Jurkat, Clone E6-1 (cell line): ENCODE measurements around the gene TOR1B.
"Not testable (repeated sequence)": the region's sequence is repeated elsewhere in the genome, so short reads cannot be mapped to it uniquely, and the experiment has no call there.

Source experiments
- DNase-seq: peaks from one replicate; pipeline ENCODE4 v3.0.0-alpha.2; 2011; ENCODE audit warnings: low read depth, low spot score
- H3K4me3 ChIP-seq: 2 replicates; pipeline ENCODE4 v1.5.1; 2011; ENCODE audit warnings: mild to moderate bottlenecking, low read length, control low read depth, moderate library complexity

Gene TOR1B

GRCh38 chr9:129775448-129775798 lies 27.6 kb upstream of the TOR1B start:
- H3K4me3 ChIP-seq, result no peak overlapping the region
- DNase-seq, result no peak

- H3K4me3 ChIP-seq, DNase-seq: not testable (repeated sequence)
Observed at GRCh38 chr9:129776096-129776495, 26.9 kb upstream of the TOR1B start.

- no peak for DNase-seq
- no peak overlapping the region for H3K4me3 ChIP-seq
Observed at GRCh38 chr9:129776566-129776937, 26.4 kb upstream of the TOR1B start.

- no peak overlapping the region for H3K4me3 ChIP-seq
- peak; percentile 39 for DNase-seq
Observed at GRCh38 chr9:129776938-129777768, 25.8 kb upstream of the TOR1B start.

GRCh38 chr9:129777769-129778130 lies 25.2 kb upstream of the TOR1B start:
- no peak for DNase-seq
- H3K4me3 ChIP-seq, result no peak overlapping the region

GRCh38 chr9:129778469-129778868 lies 24.5 kb upstream of the TOR1B start:
- no peak overlapping the region for H3K4me3 ChIP-seq
- DNase-seq, result no peak

- no peak overlapping the region for H3K4me3 ChIP-seq
- DNase-seq, result no peak
Observed at GRCh38 chr9:129779560-129780190, 23.3 kb upstream of the TOR1B start.

GRCh38 chr9:129781131-129781530 lies 21.9 kb upstream of the TOR1B start:
- no peak for DNase-seq
- no peak overlapping the region for H3K4me3 ChIP-seq

- no peak overlapping the region for H3K4me3 ChIP-seq
- no peak for DNase-seq
Observed at GRCh38 chr9:129781981-129782380, 21.0 kb upstream of the TOR1B start.

GRCh38 chr9:129783516-129784361 lies 19.2 kb upstream of the TOR1B start:
- DNase-seq, result peak; percentile 65
- no peak overlapping the region for H3K4me3 ChIP-seq

- not testable (repeated sequence) for H3K4me3 ChIP-seq
Observed at GRCh38 chr9:129784970-129785369, 18.0 kb upstream of the TOR1B start.

GRCh38 chr9:129785866-129786265 lies 17.1 kb upstream of the TOR1B start:
- no peak for DNase-seq
- H3K4me3 ChIP-seq, result no peak overlapping the region

More at GRCh38 chr9:129784970-129785369, 18.0 kb upstream of the TOR1B start:
- not testable (repeated sequence) for DNase-seq

- no peak for DNase-seq
- no peak overlapping the region for H3K4me3 ChIP-seq
Observed at GRCh38 chr9:129786481-129786880, 16.5 kb upstream of the TOR1B start.

GRCh38 chr9:129794549-129794948 lies 8.4 kb upstream of the TOR1B start:
- H3K4me3 ChIP-seq, result no peak overlapping the region
- no peak for DNase-seq

- not testable (repeated sequence) for H3K4me3 ChIP-seq, DNase-seq
Observed at GRCh38 chr9:129796029-129796428, 7.0 kb upstream of the TOR1B start.

- H3K4me3 ChIP-seq, result no peak overlapping the region
- DNase-seq, result no peak
Observed at GRCh38 chr9:129798973-129799372, 4.0 kb upstream of the TOR1B start.

GRCh38 chr9:129801504-129801903 lies 1.5 kb upstream of the TOR1B start:
- H3K4me3 ChIP-seq, result no peak overlapping the region

GRCh38 chr9:129803676-129804060 lies 684 bp downstream of the TOR1B start:
- H3K4me3 ChIP-seq, result peak overlapping the region; percentile 56
- no peak for DNase-seq

More at GRCh38 chr9:129801504-129801903, 1.5 kb upstream of the TOR1B start:
- DNase-seq, result no peak

- H3K4me3 ChIP-seq, result no peak overlapping the region
- DNase-seq, result no peak
Observed at GRCh38 chr9:129806061-129806460, 3.1 kb downstream of the TOR1B start.

GRCh38 chr9:129809346-129809745 lies 6.4 kb downstream of the TOR1B start:
- no peak overlapping the region for H3K4me3 ChIP-seq
- DNase-seq, result no peak
